OCI-LY1 (cell line): ENCODE measurements around the gene DCDC2.

Experiments
- H2AFZ ChIP-seq: fragments of 200-600 bp; sonication (generic), shearing (Covaris generic); 2 replicates; pipeline ENCODE4 v1.6.0; 2014; ENCODE audit warnings: antibody characterized with exemption, mild to moderate bottlenecking, low read length
- H3F3A ChIP-seq: fragments of 200-600 bp; sonication (generic), shearing (Covaris generic); 2 replicates; pipeline ENCODE4 v1.6.0; 2014; ENCODE audit warnings: mild to moderate bottlenecking, antibody characterized with exemption, low read length, moderate library complexity; ENCODE audit not compliant: insufficient read depth
- H3K27ac ChIP-seq: fragments of 200-600 bp; sonication (generic); 2 replicates; pipeline ENCODE4 v1.5.1; 2014; ENCODE audit warnings: low read length, mixed run types, mild to moderate bottlenecking, low read depth; ENCODE audit not compliant: poor library complexity, severe bottlenecking
- H3K27me3 ChIP-seq: fragments of 200-600 bp; sonication (generic); 2 replicates; pipeline ENCODE4 v1.6.0; 2014; ENCODE audit warnings: antibody characterized with exemption, mild to moderate bottlenecking, low read length, moderate library complexity; ENCODE audit not compliant: insufficient read depth
- H3K36me3 ChIP-seq: fragments of 200-600 bp; sonication (generic); 2 replicates; pipeline ENCODE4 v1.6.1; 2014; ENCODE audit warnings: mild to moderate bottlenecking, antibody characterized with exemption, low read length, moderate library complexity, mixed read lengths; ENCODE audit not compliant: insufficient read depth
- H3K4me1 ChIP-seq: fragments of 200-600 bp; sonication (generic); 2 replicates; pipeline ENCODE4 v1.5.1; 2014; ENCODE audit warnings: mild to moderate bottlenecking, low read length, moderate library complexity; ENCODE audit not compliant: insufficient read depth, severe bottlenecking
- H3K4me2 ChIP-seq: fragments of 200-600 bp; sonication (generic), shearing (Covaris generic); 2 replicates; pipeline ENCODE4 v1.6.1; 2014; ENCODE audit warnings: low read length
- H3K4me3 ChIP-seq: fragments of 200-600 bp; sonication (generic); 2 replicates; pipeline ENCODE4 v1.5.1; 2014; ENCODE audit warnings: low read length, low read depth, mild to moderate bottlenecking, mixed read lengths; ENCODE audit not compliant: poor library complexity, severe bottlenecking
- H3K79me2 ChIP-seq: fragments of 200-600 bp; shearing (Covaris generic); 2 replicates; pipeline ENCODE4 v1.6.1; 2016; ENCODE audit warnings: mixed run types, low read length, mixed read lengths; ENCODE audit not compliant: insufficient read depth
- H3K9ac ChIP-seq: fragments of 200-600 bp; sonication (generic), shearing (Covaris generic); 2 replicates; pipeline ENCODE4 v1.6.1; 2014; ENCODE audit warnings: mild to moderate bottlenecking, low read length, mixed read lengths
- H3K9me2 ChIP-seq: fragments of 200-600 bp; sonication (generic), shearing (Covaris generic); 2 replicates; pipeline ENCODE4 v1.6.1; 2014; ENCODE audit warnings: low read depth, mild to moderate bottlenecking, low read length, mixed read lengths
- H3K9me3 ChIP-seq: fragments of 200-600 bp; shearing (Covaris generic); 2 replicates; pipeline ENCODE4 v1.6.1; 2014; ENCODE audit warnings: low read length, mixed read lengths
- H4K20me1 ChIP-seq: fragments of 200-600 bp; sonication (generic), shearing (Covaris generic); 2 replicates; pipeline ENCODE4 v1.6.0; 2016; ENCODE audit warnings: mild to moderate bottlenecking, low read length; ENCODE audit not compliant: insufficient read depth
- EZH2 ChIP-seq: fragments of 200-600 bp; sonication (generic), shearing (Covaris generic); IDR thresholded peaks from 2 replicates; pipeline ENCODE4 v1.8.0; 2017; ENCODE audit warnings: borderline replicate concordance, mixed run types, mild to moderate bottlenecking, antibody characterized with exemption, low read length, moderate library complexity, mixed read lengths
- TF ChIP-seq, protein P1 (sequence below): fragments of 200-600 bp; sonication (generic), shearing (Covaris generic); IDR thresholded peaks from 2 replicates; pipeline ENCODE4 v1.5.1; 2017; ENCODE audit warnings: mild to moderate bottlenecking, antibody characterized with exemption, low read length, moderate library complexity, mixed read lengths

Gene DCDC2

GRCh38 chr6:24307881-24308280 is 50.0 kb downstream of the DCDC2 start:
- no peaks in the 10 kb centered on the region for H3K4me1 ChIP-seq
- no peaks in the 10 kb centered on the region for H4K20me1 ChIP-seq
- no peaks in the 10 kb centered on the region for H3K79me2 ChIP-seq
- no peaks in the 10 kb centered on the region for H3K9me2 ChIP-seq
- H2AFZ ChIP-seq = no peak overlapping the region
- H3K4me3 ChIP-seq = no peak overlapping the region
- TF ChIP-seq, protein P1, sequence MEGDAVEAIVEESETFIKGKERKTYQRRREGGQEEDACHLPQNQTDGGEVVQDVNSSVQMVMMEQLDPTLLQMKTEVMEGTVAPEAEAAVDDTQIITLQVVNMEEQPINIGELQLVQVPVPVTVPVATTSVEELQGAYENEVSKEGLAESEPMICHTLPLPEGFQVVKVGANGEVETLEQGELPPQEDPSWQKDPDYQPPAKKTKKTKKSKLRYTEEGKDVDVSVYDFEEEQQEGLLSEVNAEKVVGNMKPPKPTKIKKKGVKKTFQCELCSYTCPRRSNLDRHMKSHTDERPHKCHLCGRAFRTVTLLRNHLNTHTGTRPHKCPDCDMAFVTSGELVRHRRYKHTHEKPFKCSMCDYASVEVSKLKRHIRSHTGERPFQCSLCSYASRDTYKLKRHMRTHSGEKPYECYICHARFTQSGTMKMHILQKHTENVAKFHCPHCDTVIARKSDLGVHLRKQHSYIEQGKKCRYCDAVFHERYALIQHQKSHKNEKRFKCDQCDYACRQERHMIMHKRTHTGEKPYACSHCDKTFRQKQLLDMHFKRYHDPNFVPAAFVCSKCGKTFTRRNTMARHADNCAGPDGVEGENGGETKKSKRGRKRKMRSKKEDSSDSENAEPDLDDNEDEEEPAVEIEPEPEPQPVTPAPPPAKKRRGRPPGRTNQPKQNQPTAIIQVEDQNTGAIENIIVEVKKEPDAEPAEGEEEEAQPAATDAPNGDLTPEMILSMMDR = no peak
- TF ChIP-seq EZH2 = no peak
- H3K36me3 ChIP-seq = no peaks in the 10 kb centered on the region
- no peak overlapping the region for H3K9ac ChIP-seq
- H3K27ac ChIP-seq = no peak overlapping the region
- no peaks in the 10 kb centered on the region for H3K27me3 ChIP-seq
- no peak overlapping the region for H3K4me2 ChIP-seq
- no peaks in the 10 kb centered on the region for H3K9me3 ChIP-seq
- no peaks in the 10 kb centered on the region for H3F3A ChIP-seq

GRCh38 chr6:24306936-24307335 is 50.9 kb downstream of the DCDC2 start:
- H2AFZ ChIP-seq = no peak overlapping the region
- no peak overlapping the region for H3K9ac ChIP-seq
- H3K4me1 ChIP-seq = no peaks in the 10 kb centered on the region
- H3K27ac ChIP-seq = no peak overlapping the region
- H4K20me1 ChIP-seq = no peaks in the 10 kb centered on the region
- H3K4me3 ChIP-seq = no peak overlapping the region
- H3K9me2 ChIP-seq = no peaks in the 10 kb centered on the region
- H3F3A ChIP-seq = no peaks in the 10 kb centered on the region
- H3K36me3 ChIP-seq = no peaks in the 10 kb centered on the region
- H3K79me2 ChIP-seq = no peaks in the 10 kb centered on the region
- no peak overlapping the region for H3K4me2 ChIP-seq
- no peaks in the 10 kb centered on the region for H3K9me3 ChIP-seq
- TF ChIP-seq EZH2 = no peak
- TF ChIP-seq, protein P1 = no peak
- no peaks in the 10 kb centered on the region for H3K27me3 ChIP-seq

- Histone ChIP-seq H3K27ac (no peak overlapping the region), H3K36me3 (no peaks in the 10 kb centered on the region), H3K9me3 (no peaks in the 10 kb centered on the region), H3K27me3 (no peaks in the 10 kb centered on the region), H3K4me3 (no peak overlapping the region), H3K79me2 (no peaks in the 10 kb centered on the region), H3K9me2 (no peaks in the 10 kb centered on the region), H2AFZ (no peak overlapping the region), H4K20me1 (no peaks in the 10 kb centered on the region), H3K4me1 (no peaks in the 10 kb centered on the region), H3K9ac (no peak overlapping the region), H3K4me2 (no peak overlapping the region), H3F3A (no peaks in the 10 kb centered on the region)
- TF ChIP-seq EZH2 = no peak
- TF ChIP-seq, protein P1 = no peak
These were observed 51.8 kb downstream of the DCDC2 start for GRCh38 chr6:24306038-24306437.
